ENCODE data around the gene DIRAS1. TPM values are rescaled to one million over a fixed set of nuclear protein-coding genes. Genes with fewer than 3 reads are reported as not detected.

Gene DIRAS1
- total and polyA plus RNA-seq, 2 experiments from 2014 or later = 2.8 to 18.6 TPM

DNA sequence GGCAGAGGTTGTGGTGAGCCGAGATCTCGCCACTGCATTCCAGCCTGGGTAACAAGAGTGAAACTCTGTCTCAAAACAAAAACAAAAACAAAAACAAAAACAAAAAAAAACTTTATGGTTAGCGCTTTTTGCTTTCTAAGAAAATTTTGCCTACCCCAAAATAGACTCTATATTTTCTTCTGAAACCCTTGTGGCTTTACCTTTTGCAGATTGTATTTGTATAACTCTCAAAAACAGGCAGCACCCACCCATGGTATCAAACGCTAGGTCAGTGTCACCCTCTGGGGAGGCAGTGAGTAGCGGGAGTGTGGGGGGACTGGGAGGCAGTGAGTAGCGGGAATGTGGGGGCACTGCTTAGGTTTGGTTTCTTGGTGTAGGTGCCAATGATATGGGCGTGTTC lies 26.2 kb upstream of the DIRAS1 start:
- Mint-ChIP-seq H3K9me3 (no peaks in the 10 kb centered on the region), H3K4me3 (no peak overlapping the region), H3K36me3 (ENCODE audit: low read depth) (no peaks in the 10 kb centered on the region), H3K27ac (no peak overlapping the region), H3K27me3 (ENCODE audit: insufficient read depth, low read depth, poor library complexity) (peaks cover 8% of the 10 kb centered on the region), H3K4me1 (no peaks in the 10 kb centered on the region)
- no peaks in the 10 kb centered on the region for H3K4me1 ChIP-seq (ENCODE audit: insufficient read depth)
- H3K36me3 ChIP-seq (ENCODE audit: insufficient read depth) = no peaks in the 10 kb centered on the region
- ATAC-seq = no peak
- H3K79me2 ChIP-seq (replicated peaks; ENCODE audit: insufficient read depth) = no peaks in the 10 kb centered on the region
- DNase-seq (ENCODE audit: low spot score) = no peak
- no peak overlapping the region for H3K27ac ChIP-seq (ENCODE audit: low read depth)
- no peaks in the 10 kb centered on the region for H3K27me3 ChIP-seq (ENCODE audit: insufficient read depth)
- no peak overlapping the region for H3K4me2 ChIP-seq
- 0 out of 2 replicates have a peak, but pooled peaks cover 3% of the 10 kb centered on the region for H3F3A ChIP-seq (replicated peaks; ENCODE audit: low read depth)
- H3K4me3 ChIP-seq = no peak overlapping the region
- no peaks in the 10 kb centered on the region for H4K20me1 ChIP-seq (replicated peaks; ENCODE audit: insufficient read depth)
- H3K9me2 ChIP-seq (ENCODE audit: insufficient read depth) = no peaks in the 10 kb centered on the region
- TF ChIP-seq STAT1 (IDR thresholded peaks at IDR 0.05; ENCODE audit: unreplicated experiment) (no peak), ZNF114 (CRISPR knock-in tag; IDR thresholded peaks at IDR 0.05) (no peak), NANOG (IDR thresholded peaks at IDR 0.05; ENCODE audit: borderline replicate concordance) (no peak), ZNF331 (CRISPR knock-in tag; IDR thresholded peaks at IDR 0.05; ENCODE audit: low read depth) (no peak)
- TF ChIP-seq, protein P1, sequence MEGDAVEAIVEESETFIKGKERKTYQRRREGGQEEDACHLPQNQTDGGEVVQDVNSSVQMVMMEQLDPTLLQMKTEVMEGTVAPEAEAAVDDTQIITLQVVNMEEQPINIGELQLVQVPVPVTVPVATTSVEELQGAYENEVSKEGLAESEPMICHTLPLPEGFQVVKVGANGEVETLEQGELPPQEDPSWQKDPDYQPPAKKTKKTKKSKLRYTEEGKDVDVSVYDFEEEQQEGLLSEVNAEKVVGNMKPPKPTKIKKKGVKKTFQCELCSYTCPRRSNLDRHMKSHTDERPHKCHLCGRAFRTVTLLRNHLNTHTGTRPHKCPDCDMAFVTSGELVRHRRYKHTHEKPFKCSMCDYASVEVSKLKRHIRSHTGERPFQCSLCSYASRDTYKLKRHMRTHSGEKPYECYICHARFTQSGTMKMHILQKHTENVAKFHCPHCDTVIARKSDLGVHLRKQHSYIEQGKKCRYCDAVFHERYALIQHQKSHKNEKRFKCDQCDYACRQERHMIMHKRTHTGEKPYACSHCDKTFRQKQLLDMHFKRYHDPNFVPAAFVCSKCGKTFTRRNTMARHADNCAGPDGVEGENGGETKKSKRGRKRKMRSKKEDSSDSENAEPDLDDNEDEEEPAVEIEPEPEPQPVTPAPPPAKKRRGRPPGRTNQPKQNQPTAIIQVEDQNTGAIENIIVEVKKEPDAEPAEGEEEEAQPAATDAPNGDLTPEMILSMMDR (conservative IDR thresholded peaks at IDR 0.05; ENCODE audit: low read depth in 2 of 2) = no peak
- H2AFZ ChIP-seq = no peak overlapping the region

DNA sequence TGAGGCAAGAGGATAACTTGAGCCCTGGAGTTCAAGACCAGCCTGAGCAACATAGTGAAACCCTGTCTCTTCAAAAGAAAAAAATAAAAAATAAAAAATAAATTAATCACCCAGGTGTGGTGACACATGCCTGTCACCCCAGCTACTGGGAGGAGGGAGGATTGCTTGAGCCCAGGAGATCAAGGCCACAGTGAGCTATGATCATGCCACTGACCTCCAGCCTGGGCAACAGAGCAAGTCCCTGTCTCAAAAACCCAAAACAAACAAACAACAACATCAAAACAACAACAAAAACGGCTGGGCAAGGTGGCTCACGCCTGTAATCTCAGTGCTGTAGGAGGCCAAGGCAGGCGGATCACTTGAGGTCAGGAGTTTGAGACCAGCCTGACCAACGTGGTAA lies 22.9 kb upstream of the DIRAS1 start:
- no peak overlapping the region for H2AFZ ChIP-seq
- Mint-ChIP-seq H3K9me3 (no peaks in the 10 kb centered on the region), H3K27me3 (ENCODE audit: insufficient read depth, low read depth, poor library complexity) (peaks cover 9% of the 10 kb centered on the region), H3K4me3 (no peak overlapping the region), H3K4me1 (peaks cover 2% of the 10 kb centered on the region; the same call in 2 of the 3 replicates), H3K27ac (no peak overlapping the region), H3K36me3 (ENCODE audit: low read depth) (0 out of 3 replicates have a peak, but pooled peaks cover 2% of the 10 kb centered on the region)
- ATAC-seq (no peak), DNase-seq (ENCODE audit: low spot score) (no peak)
- no peaks in the 10 kb centered on the region for H3K9me2 ChIP-seq (ENCODE audit: insufficient read depth)
- no peaks in the 10 kb centered on the region for H3K36me3 ChIP-seq (ENCODE audit: insufficient read depth)
- no peak overlapping the region for H3K27ac ChIP-seq (ENCODE audit: low read depth)
- no peaks in the 10 kb centered on the region for H3K27me3 ChIP-seq (ENCODE audit: insufficient read depth)
- no peak overlapping the region for H3K4me2 ChIP-seq
- H3F3A ChIP-seq (replicated peaks; ENCODE audit: low read depth) = 0 out of 2 replicates have a peak, but pooled peaks cover 3% of the 10 kb centered on the region
- no peaks in the 10 kb centered on the region for H4K20me1 ChIP-seq (replicated peaks; ENCODE audit: insufficient read depth)
- peaks cover 3% of the 10 kb centered on the region; the same call in 1 of the 2 replicates for H3K4me1 ChIP-seq (ENCODE audit: insufficient read depth)
- no peak for TF ChIP-seq CREB1 (CRISPR knock-in tag; IDR thresholded peaks at IDR 0.05; ENCODE audit: low read depth)
- TF ChIP-seq, protein P2, sequence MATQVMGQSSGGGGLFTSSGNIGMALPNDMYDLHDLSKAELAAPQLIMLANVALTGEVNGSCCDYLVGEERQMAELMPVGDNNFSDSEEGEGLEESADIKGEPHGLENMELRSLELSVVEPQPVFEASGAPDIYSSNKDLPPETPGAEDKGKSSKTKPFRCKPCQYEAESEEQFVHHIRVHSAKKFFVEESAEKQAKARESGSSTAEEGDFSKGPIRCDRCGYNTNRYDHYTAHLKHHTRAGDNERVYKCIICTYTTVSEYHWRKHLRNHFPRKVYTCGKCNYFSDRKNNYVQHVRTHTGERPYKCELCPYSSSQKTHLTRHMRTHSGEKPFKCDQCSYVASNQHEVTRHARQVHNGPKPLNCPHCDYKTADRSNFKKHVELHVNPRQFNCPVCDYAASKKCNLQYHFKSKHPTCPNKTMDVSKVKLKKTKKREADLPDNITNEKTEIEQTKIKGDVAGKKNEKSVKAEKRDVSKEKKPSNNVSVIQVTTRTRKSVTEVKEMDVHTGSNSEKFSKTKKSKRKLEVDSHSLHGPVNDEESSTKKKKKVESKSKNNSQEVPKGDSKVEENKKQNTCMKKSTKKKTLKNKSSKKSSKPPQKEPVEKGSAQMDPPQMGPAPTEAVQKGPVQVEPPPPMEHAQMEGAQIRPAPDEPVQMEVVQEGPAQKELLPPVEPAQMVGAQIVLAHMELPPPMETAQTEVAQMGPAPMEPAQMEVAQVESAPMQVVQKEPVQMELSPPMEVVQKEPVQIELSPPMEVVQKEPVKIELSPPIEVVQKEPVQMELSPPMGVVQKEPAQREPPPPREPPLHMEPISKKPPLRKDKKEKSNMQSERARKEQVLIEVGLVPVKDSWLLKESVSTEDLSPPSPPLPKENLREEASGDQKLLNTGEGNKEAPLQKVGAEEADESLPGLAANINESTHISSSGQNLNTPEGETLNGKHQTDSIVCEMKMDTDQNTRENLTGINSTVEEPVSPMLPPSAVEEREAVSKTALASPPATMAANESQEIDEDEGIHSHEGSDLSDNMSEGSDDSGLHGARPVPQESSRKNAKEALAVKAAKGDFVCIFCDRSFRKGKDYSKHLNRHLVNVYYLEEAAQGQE (IDR thresholded peaks at IDR 0.05; ENCODE audit: unreplicated experiment) = no peak
- peaks cover 3% of the 10 kb centered on the region; the same call in 1 of the 2 replicates for H3K79me2 ChIP-seq (replicated peaks; ENCODE audit: insufficient read depth)
- no peak overlapping the region for H3K4me3 ChIP-seq

Measured in GM23338 (cell line).